Liver (tissue), 3 donors: ENCODE results near the gene LRRC9.

Experiments used
- FOXA1 ChIP-seq: IDR thresholded peaks from 2 replicates; pipeline ENCODE4 v1.6.1; 2016; ENCODE audit warnings: antibody characterized with exemption
- GABPA ChIP-seq, 2 donors: IDR thresholded peaks in 1 of 2; conservative IDR thresholded peaks in 1 of 2; 2 replicates each; pipeline ENCODE4 v1.6.1; 2016; ENCODE audit warnings: antibody characterized with exemption in 2 of 2, mild to moderate bottlenecking in 1 of 2, moderate library complexity in 1 of 2
- HNF4G ChIP-seq: IDR thresholded peaks from 2 replicates; pipeline ENCODE4 v1.6.1; 2016; ENCODE audit warnings: antibody characterized with exemption
- NR2F2 ChIP-seq: IDR thresholded peaks from 2 replicates; pipeline ENCODE4 v1.6.1; 2016; ENCODE audit warnings: antibody characterized with exemption
- RAD21 ChIP-seq, 2 donors: IDR thresholded peaks; 2 replicates each; pipeline ENCODE4 v1.6.1; 2016; ENCODE audit warnings: antibody characterized with exemption in 2 of 2, mild to moderate bottlenecking in 2 of 2
- TAF1 ChIP-seq: conservative IDR thresholded peaks from 2 replicates; pipeline ENCODE4 v1.6.1; 2016; ENCODE audit warnings: antibody characterized with exemption, mild to moderate bottlenecking
- YY1 ChIP-seq: IDR thresholded peaks from 2 replicates; pipeline ENCODE4 v1.6.1; 2016; ENCODE audit warnings: antibody characterized with exemption, mild to moderate bottlenecking
- TF ChIP-seq, protein P1 (sequence below): fragments of 150-350 bp; IDR thresholded peaks from 2 replicates; pipeline ENCODE4 v1.5.1; 2017; ENCODE audit warnings: improper control_type of control experiment, low read depth, low read length; ENCODE audit not compliant: missing input control
- TF ChIP-seq, protein P2 (sequence below): IDR thresholded peaks from 2 replicates; pipeline ENCODE4 v1.6.1; 2016; ENCODE audit warnings: antibody characterized with exemption
- TF ChIP-seq, protein P3 (sequence below): IDR thresholded peaks from 2 replicates; pipeline ENCODE4 v1.6.1; 2016; ENCODE audit warnings: antibody characterized with exemption
- TF ChIP-seq, protein P4 (sequence below): IDR thresholded peaks from 2 replicates; pipeline ENCODE4 v1.6.1; 2016; ENCODE audit warnings: antibody characterized with exemption, mild to moderate bottlenecking
- donor health status: healthy.
- donor health status: healthy.

DNA sequence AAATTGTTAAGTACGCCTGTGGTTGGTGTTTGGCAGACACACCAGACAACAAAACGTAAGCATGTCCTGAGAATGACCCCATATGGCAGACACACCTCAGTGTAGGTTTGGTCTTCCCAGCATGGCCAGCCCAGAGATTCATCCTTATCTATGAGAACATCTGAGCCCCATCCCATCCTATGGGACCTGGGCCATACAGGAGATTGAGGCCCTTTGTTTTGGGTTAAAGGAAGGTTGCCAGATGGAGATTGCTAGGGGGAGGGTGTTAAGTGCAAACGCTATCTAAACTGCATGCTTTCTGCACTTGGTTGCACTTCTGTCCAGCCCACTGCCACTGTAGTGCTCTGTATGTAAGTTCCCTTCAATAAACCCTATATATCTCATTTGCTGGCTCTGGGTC, 167.7 kb downstream of the LRRC9 start:
- TF ChIP-seq, protein P1, sequence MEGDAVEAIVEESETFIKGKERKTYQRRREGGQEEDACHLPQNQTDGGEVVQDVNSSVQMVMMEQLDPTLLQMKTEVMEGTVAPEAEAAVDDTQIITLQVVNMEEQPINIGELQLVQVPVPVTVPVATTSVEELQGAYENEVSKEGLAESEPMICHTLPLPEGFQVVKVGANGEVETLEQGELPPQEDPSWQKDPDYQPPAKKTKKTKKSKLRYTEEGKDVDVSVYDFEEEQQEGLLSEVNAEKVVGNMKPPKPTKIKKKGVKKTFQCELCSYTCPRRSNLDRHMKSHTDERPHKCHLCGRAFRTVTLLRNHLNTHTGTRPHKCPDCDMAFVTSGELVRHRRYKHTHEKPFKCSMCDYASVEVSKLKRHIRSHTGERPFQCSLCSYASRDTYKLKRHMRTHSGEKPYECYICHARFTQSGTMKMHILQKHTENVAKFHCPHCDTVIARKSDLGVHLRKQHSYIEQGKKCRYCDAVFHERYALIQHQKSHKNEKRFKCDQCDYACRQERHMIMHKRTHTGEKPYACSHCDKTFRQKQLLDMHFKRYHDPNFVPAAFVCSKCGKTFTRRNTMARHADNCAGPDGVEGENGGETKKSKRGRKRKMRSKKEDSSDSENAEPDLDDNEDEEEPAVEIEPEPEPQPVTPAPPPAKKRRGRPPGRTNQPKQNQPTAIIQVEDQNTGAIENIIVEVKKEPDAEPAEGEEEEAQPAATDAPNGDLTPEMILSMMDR: no peak
- TF ChIP-seq, protein P2, sequence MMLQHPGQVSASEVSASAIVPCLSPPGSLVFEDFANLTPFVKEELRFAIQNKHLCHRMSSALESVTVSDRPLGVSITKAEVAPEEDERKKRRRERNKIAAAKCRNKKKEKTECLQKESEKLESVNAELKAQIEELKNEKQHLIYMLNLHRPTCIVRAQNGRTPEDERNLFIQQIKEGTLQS: no peak
- TF ChIP-seq, protein P3, sequence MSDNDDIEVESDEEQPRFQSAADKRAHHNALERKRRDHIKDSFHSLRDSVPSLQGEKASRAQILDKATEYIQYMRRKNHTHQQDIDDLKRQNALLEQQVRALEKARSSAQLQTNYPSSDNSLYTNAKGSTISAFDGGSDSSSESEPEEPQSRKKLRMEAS: no peak
- TF ChIP-seq RAD21 (IDR thresholded peaks at IDR 0.05): no peak
- TF ChIP-seq YY1: no peak
- TF ChIP-seq GABPA (IDR thresholded peaks at IDR 0.05 in 1 of 2, conservative IDR thresholded peaks at IDR 0.05 in 1 of 2): no peak
- TF ChIP-seq, protein P4, sequence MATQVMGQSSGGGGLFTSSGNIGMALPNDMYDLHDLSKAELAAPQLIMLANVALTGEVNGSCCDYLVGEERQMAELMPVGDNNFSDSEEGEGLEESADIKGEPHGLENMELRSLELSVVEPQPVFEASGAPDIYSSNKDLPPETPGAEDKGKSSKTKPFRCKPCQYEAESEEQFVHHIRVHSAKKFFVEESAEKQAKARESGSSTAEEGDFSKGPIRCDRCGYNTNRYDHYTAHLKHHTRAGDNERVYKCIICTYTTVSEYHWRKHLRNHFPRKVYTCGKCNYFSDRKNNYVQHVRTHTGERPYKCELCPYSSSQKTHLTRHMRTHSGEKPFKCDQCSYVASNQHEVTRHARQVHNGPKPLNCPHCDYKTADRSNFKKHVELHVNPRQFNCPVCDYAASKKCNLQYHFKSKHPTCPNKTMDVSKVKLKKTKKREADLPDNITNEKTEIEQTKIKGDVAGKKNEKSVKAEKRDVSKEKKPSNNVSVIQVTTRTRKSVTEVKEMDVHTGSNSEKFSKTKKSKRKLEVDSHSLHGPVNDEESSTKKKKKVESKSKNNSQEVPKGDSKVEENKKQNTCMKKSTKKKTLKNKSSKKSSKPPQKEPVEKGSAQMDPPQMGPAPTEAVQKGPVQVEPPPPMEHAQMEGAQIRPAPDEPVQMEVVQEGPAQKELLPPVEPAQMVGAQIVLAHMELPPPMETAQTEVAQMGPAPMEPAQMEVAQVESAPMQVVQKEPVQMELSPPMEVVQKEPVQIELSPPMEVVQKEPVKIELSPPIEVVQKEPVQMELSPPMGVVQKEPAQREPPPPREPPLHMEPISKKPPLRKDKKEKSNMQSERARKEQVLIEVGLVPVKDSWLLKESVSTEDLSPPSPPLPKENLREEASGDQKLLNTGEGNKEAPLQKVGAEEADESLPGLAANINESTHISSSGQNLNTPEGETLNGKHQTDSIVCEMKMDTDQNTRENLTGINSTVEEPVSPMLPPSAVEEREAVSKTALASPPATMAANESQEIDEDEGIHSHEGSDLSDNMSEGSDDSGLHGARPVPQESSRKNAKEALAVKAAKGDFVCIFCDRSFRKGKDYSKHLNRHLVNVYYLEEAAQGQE: no peak
- TF ChIP-seq TAF1: no peak
- no peak for TF ChIP-seq FOXA1
- TF ChIP-seq NR2F2: no peak
- TF ChIP-seq HNF4G: no peak
